Measurements from ENCODE around the gene CYP2E1.
"Not testable (repeated sequence)": the region's sequence is repeated elsewhere in the genome, so short reads cannot be mapped to it uniquely, and the experiment has no call there.

CYP2E1 gene

GRCh38 chr10:133528296-133528844 lies 1.2 kb downstream of the CYP2E1 start:
- DNase-seq (ENCODE audit: low read depth in 2 of 3, low spot score in 2 of 3): no peak

DNA sequence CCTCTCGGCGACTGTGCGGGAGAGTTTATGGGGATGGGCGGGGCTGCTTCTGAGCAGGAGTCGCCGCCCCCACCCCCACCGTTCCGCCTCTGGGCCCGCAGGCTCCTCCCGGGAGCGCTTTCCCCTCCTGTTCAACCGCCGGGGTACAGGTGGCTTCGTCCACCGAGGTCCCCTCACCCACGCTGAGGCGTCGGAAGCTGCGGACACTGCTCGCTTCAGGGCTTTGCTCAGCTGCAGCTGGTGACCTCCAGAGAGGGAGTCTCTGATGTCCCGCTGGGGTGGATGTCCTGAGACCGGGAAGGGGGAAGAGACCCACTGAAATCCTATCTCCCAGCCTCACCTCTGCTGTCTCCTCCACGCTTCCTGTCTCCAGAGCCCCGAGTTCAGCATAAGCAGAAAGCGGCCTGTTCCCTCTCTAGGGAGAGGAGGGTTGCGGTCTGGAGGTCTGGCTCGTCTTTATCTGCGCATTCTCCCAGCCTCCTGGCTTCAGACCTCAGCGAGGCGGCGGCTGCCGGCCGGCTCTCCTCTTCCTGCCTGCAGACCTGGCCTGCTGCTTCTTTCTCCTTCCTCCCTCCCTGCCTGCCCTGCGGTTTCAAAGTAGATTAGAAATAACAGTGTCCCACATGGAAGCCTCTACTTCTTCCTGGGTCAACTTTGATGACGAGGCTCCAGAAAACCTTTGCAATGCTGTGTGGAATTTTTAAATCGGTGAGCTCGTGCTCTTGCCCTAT lies 1.8 kb downstream of the CYP2E1 start:
- DNase-seq (ENCODE audit: low read depth in 2 of 3, low spot score in 2 of 3): no peak

DNA sequence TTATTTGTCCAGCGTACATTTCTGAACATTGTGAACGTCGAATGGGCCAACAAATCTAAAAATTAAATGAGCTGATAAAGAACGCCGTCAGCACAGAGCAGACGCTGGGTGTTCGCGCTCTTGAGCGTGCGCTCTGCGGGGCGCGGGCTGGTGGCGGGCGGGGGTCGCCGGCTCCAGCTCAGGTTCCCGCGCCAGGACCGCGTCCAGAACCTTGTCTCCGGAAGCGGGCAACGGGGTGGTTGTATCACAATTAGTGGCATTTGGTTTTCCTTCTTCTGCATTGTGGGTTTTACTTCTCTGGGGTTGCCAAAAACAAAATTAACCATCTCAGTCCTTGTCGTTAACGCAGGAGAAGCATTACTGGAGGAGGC lies 2.4 kb downstream of the CYP2E1 start:
- DNase-seq (ENCODE audit: low read depth in 2 of 3, low spot score in 2 of 3): no peak

GRCh38 chr10:133530506-133530905 lies 3.3 kb downstream of the CYP2E1 start:
- no peak for DNase-seq (ENCODE audit: low read depth in 2 of 3, low spot score in 2 of 3)

GRCh38 chr10:133532871-133533270 lies 5.7 kb downstream of the CYP2E1 start:
- no peak for DNase-seq (ENCODE audit: low read depth in 2 of 3, low spot score in 2 of 3)

DNA sequence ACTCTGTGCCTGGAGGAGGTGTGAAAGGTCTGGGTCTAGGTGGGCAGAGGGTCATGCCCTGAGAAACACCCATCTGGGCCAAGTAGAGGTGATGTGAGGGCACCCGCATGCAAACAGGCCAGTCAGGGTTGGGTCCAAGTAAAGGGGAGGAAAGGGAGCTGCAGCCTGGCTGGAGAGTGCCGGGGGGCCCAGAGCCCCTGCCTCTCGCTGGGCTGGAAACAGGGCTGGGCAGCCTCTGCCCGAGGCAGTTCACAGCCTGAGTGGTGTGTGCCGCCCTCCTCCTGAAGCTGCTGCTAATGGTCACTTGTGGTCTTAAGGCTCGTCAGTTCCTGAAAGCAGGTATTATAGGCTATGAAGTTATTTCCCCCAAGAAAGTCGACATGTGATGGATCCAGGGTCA lies 7.3 kb downstream of the CYP2E1 start:
- DNase-seq (ENCODE audit: low read depth in 2 of 3, low spot score in 2 of 3): no peak

DNA sequence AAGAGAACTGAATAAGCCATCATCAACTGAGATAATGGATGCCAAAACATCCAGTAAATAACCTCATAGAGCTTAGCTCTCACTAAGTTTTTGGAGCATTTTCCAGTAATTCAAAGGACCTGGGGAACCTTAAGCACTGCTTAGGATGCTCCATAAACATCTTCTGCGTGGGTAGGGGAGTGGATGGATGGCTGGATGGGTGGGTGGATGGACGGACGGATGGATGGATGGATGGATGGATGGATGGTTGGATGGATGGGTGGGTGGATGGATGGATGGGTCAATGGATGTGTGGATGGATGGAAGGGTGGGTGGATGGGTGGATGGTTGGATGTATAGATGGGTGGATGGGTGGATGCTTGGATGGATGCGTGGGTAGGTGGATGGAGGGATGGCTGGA lies 9.0 kb downstream of the CYP2E1 start:
- no peak for DNase-seq (ENCODE audit: low read depth in 2 of 3, low spot score in 2 of 3)

GRCh38 chr10:133537546-133538545 lies 10.7 kb downstream of the CYP2E1 start:
- DNase-seq (ENCODE audit: low read depth in 2 of 3, low spot score in 2 of 3): no peak

- DNase-seq (ENCODE audit: low read depth in 2 of 3, low spot score in 2 of 3): not testable (repeated sequence)
These were observed 14.3 kb downstream of the CYP2E1 start for GRCh38 chr10:133541441-133541975.

DNA sequence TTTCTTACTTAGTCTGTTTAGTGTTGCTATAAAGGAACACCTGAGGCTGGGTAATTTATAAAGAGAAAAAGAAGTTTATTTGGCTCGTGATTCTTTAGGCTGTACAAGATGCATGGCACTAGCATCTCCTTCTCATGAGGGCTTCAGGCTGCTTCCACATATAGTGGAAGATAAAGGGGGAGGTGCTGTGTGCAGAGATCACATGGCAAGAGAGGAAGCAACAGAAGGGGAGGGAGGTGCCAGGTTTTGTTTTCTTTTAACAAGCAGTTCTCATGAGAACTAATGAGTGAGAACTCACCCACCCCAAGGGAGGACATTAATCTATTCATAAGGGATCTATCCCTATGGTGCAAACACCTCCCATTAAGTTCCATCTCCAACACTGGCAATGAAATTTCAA lies 17.3 kb downstream of the CYP2E1 start:
- no peak for DNase-seq (ENCODE audit: low read depth in 2 of 3, low spot score in 2 of 3)

DNA sequence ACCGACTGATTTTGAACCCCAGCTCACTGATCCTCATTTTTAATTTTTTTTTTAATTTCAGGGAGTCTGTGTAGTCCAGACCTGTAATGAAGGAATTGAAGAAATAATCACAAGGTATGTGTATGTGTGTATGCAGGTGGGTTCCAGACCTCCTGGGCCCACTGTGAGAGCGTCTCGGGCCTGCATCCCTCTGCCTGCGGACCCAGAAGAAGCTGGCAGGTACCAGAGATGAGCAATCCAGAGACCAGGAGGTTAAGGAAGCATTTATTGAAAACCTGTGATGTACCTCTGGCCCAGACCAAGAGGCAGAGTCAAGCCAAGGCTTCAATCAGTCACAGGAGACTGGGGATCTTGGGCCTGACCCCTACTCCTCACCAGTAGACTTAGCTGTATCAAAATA lies 27.4 kb downstream of the CYP2E1 start:
- no peak for DNase-seq (ENCODE audit: low read depth in 2 of 3, low spot score in 2 of 3)

DNA sequence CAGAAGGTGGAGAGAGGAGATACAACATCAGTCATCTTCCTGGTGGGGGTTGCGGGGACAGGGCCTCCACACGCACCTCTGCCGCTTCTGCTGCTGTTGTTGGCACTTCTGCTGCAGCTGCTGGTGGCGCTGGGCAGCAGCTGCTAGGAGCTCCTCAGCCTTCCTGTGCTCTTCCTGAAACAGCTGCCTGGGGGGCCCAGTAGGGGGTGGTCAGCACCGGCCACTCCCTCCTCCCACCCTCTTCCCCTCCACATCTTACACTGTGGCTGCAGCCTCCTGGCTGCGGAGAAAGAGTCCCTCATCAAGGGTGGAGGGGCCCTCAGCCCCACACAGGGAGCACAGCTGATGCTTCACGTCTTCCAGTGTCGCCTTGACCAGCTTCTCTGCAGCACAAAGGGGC lies 28.4 kb downstream of the CYP2E1 start:
- no peak for DNase-seq (ENCODE audit: low read depth in 2 of 3, low spot score in 2 of 3)

DNA sequence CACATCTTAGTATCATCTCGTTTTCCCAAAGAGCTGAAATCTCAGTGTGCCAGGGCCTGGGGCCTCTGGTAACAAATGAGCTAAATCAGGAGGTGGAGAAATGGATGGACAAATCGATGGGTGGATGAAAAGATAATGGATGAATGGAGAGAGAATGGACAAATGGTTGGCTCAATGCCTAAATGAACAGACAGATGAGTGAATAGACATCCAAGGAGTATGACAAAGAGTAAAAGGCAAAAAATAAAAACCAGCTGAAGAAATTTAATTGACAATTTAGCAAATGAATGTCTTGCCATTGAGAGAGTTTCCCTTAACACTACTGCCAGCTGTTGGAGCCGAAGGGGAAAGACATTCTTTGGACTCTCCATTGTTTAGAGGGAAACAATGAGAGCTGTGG lies 30.2 kb downstream of the CYP2E1 start:
- DNase-seq (ENCODE audit: low read depth in 2 of 3, low spot score in 2 of 3): no peak

- DNase-seq (ENCODE audit: low read depth in 2 of 3, low spot score in 2 of 3): no peak
These were observed 32.1 kb downstream of the CYP2E1 start for GRCh38 chr10:133559216-133559615.

GRCh38 chr10:133564816-133565215 lies 37.7 kb downstream of the CYP2E1 start:
- DNase-seq (ENCODE audit: low read depth in 2 of 3, low spot score in 2 of 3): no peak

GRCh38 chr10:133565441-133566294 lies 38.5 kb downstream of the CYP2E1 start, which contains the start of gene SYCE1:
Gene SYCE1, minus strand, starts transcription at chr10:133565583. Its CDS starts 54 bp downstream, at chr10:133565529.
- DNase-seq (ENCODE audit: low read depth in 2 of 3, low spot score in 2 of 3): no peak

- no peak for DNase-seq (ENCODE audit: low read depth in 2 of 3, low spot score in 2 of 3)
These were observed 40.0 kb downstream of the CYP2E1 start for GRCh38 chr10:133567119-133567518.

DNA sequence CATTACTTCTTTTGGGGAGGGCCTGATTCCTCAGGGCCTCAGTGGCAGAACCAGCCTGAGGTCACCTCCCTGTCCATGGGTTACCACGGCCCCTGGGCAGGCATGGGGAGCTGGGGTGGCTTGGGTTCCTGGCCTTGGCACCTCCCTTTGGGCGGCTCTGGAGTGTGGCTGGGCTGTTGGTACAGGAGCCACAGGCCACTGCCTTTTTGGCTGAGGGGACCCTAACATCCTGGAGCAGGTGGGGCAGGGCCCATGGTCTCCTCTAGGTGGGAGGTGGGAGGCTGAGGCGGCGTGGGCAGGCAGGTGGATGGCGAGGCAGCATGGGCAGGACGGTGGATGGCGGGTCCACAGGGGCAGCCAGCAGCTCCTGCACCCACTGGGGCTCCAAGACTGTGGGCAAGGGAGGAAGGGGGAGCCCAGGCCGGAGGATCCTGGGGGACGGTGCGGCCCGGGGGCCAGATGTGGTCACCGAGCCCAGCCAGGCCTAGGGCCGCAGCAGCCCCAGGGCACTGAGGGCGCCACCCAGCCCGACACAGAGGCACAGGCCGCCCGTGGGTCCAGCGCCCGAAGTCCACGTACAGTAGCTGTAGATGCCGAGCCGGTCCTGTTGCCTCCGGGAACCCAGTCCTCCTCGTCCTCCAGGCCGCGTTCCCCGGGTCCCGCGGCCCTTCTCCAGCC lies 40.6 kb downstream of the CYP2E1 start:
- DNase-seq (ENCODE audit: low read depth in 2 of 3, low spot score in 2 of 3): no peak

GRCh38 chr10:133568287-133568614 lies 41.1 kb downstream of the CYP2E1 start:
- DNase-seq (ENCODE audit: low read depth in 2 of 3, low spot score in 2 of 3): no peak

DNA sequence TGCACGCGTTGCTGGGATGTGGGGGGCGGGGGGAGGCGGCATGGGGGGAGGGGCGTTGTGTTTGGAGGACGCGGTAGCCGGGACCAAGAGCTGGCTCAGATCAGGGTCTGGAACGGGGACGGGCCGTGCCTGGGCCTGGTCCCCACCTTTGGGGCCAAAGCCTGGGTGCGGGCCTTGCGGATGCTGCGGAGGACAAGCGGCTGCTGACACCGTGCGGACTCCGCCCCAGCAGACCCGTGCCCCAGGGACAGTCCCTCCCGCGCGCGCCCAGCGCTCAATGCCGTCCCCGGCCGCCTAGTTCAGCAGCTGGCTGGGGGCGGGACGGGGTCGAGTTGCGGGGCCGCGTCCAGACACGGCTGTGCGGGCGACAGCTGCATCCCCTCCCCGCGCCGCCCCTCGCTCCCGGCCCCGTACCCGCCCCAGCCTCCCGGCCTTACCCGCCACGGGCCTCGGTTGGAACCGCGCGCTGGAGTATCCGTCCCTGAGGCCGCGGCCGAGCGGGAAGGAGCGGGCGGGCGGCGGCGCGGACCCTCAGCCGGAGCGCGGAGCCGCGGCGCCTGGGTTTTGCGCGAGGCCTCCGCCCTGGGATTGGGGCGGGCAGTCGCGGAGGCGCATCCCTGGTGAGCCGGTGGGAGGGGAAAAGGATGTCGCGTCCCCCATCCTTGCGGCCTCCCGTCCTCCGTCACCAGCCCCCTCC lies 41.8 kb downstream of the CYP2E1 start:
- not testable (repeated sequence) for DNase-seq (ENCODE audit: low read depth in 2 of 3, low spot score in 2 of 3)
